ENCODE data around the gene PTP4A2.
A peak's percentile ranks its signal among the peaks of the same experiment; 100 is the strongest.
"Not testable (repeated sequence)": the region's sequence is repeated elsewhere in the genome, so short reads cannot be mapped to it uniquely, and the experiment has no call there.

PTP4A2 gene

GRCh38 chr1:31949862-31950261 is 11.7 kb upstream of the PTP4A2 start:
- no peak for TF ChIP-seq CTCF (conservative IDR thresholded peaks at IDR 0.05; ENCODE audit: low read depth, low read length)
- no peak overlapping the region for H3K4me3 ChIP-seq (ENCODE audit: low read length)
- no peak for DNase-seq (ENCODE audit: low read depth)

DNA sequence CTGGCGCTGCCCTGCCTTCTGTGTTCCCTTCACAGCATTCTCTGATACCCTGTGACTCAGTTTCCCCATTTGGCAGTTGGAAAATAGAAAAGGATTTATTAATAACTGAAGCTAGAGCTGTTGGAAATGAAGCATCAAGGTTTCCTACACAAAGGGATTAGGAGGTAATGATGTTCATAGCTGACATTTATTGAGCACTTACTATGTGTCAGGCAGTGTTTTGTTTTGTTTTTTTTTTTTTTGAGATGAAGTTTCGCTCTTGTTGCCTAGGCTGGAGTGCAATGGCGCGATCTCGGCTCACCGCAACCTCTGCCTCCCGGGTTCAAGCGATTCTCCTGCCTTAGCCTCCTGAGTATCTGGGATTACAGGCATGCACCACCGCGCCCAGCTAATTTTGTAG is 7.5 kb upstream of the PTP4A2 start:
- H3K4me3 ChIP-seq (ENCODE audit: low read length); DNase-seq (ENCODE audit: low read depth): not testable (repeated sequence)

DNA sequence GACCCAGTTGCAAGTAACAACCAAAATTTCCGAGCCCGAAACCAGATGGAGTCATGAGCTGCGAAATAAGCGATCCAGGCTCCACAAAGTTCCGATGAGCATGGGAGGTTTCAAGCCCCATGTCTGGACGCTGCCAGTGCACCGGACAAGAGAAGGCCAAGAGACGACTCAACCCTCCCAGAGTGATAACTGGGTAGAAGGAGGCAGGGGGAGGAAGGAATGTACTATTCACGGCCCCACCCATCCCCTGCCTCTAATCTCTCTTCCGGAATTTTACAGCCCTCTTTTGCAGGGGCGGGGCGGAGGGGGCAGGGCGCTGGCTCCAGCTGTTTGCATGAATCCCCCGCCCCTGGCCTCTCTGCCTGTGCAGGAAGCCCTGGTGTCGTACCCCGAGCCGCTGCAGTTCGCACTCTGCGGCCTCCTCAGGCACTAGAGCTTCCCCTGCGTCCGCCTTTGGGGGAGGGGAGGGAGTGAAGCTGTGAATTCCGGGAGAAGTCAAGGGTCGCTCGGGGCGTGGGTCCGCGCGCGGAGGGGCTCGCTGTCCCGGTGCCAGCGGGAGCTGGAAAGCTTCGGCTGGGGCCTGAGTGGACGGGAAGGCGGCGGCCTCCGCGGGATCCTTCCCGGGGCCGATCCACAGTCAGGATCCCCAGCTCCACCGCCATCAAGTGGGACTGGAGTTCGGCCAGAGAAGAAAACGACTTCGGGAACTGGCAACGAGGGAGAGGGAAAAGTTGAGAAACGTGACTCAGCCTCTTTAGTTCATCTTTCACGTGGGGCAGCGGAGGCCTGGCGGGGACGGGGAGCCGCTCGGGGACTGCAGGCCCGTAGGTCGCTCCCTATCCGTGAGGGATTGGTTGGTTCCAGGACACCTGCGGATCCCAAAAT is 6.3 kb upstream of the PTP4A2 start:
- peak overlapping the region; percentile 36 for H3K4me3 ChIP-seq (ENCODE audit: low read length)
- DNase-seq (ENCODE audit: low read depth) = peak; percentile 71

GRCh38 chr1:31943546-31944184 is 5.5 kb upstream of the PTP4A2 start:
- H3K4me3 ChIP-seq (ENCODE audit: low read length) = no peak overlapping the region
- no peak for TF ChIP-seq CTCF (conservative IDR thresholded peaks at IDR 0.05; ENCODE audit: low read depth, low read length)
- no peak for DNase-seq (ENCODE audit: low read depth)

More for the DNA sequence above, 6.3 kb upstream of the PTP4A2 start:
- no peak for TF ChIP-seq CTCF (conservative IDR thresholded peaks at IDR 0.05; ENCODE audit: low read depth, low read length)

DNA sequence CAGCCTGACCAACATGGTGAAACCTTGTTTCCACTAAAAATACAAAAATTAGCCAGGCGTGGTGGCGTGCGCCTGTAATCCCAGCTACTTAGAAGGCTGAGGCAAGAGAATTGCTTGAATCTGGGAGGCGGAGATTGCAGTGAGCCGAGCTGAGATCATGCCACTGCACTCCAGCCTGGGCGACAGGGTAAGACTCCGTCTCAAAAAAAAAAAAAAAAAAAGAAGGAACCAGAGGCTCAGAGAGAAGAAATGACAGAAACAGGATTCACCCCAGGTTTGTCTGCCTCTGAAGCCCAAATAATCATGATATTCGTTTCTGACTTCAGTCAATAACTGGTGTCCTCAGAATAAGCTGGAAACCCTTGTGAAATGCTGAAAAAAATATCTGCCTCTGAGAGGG is 3.9 kb upstream of the PTP4A2 start:
- not testable (repeated sequence) for H3K4me3 ChIP-seq (ENCODE audit: low read length); DNase-seq (ENCODE audit: low read depth)

- peak; percentile 78 for TF ChIP-seq CTCF (conservative IDR thresholded peaks at IDR 0.05; ENCODE audit: low read depth, low read length)
- DNase-seq (ENCODE audit: low read depth) = peak; percentile 83
- H3K4me3 ChIP-seq (ENCODE audit: low read length) = no peak overlapping the region
These were observed 1.5 kb upstream of the PTP4A2 start for GRCh38 chr1:31939484-31940329.

DNA sequence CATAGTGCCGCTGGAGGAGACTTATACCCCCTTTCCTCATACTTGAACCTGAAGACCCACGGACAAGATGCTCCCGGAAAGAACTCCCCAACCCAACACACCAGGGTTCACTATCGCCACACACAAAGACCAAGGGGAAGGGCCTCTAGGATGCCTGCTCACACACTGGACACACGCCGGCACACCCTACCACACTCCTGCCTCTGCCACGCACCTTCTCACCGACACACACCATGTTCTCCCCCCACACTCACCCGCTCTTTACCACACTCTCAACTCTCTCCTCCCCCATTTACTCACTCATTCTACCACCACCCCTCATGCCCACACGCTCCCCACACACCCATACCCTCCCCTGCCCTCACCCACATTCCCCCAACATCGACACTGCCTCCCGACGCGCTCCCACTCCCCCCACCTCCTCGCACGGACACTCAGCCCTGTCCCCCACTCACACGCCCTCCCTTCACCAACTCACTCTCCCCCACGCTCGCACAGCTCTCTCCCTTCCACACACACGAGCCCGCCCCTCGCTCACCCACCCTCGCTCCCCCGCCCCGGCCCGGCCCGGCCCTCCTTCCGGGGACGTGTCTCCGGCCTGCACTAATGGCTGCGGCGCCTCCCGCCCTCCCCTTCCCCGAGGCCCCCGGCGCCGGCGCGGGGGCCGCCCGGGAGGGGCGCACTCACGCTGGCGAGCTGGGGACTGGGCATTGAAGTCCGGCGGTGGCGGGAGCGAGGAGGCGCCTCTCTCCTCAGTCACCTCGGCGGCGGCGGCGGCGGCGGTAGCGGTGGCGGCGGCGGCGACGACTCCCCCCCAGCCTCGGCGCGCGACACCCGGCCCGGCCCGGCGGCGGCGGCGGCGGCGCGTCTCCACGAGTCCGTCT is 626 bp downstream of the PTP4A2 start:
- TF ChIP-seq CTCF (conservative IDR thresholded peaks at IDR 0.05; ENCODE audit: low read depth, low read length) = no peak
- H3K4me3 ChIP-seq (ENCODE audit: low read length) = peak overlapping the region; percentile 95
- no peak for DNase-seq (ENCODE audit: low read depth)

Data from retinal pigment epithelial cell (primary cell).